GDM1 (cell line): Measurements from ENCODE around the gene ABCF2.

Experiments used
- DNase-seq: peaks from one replicate; lab custom pipeline; 2025; lab: John Stamatoyannopoulos, UW

Gene ABCF2

GRCh38 chr7:151174246-151175046 is 52.6 kb downstream of the ABCF2 start:
- no peak for DNase-seq

- DNase-seq = no peak
Measured at GRCh38 chr7:151173386-151174245, 53.4 kb downstream of the ABCF2 start.

- DNase-seq = peak; percentile 54
Measured at GRCh38 chr7:151172273-151173141, 54.5 kb downstream of the ABCF2 start.

- no peak for DNase-seq
Measured at GRCh38 chr7:151168787-151169162, 58.2 kb downstream of the ABCF2 start.

GRCh38 chr7:151168003-151168786 is 58.8 kb downstream of the ABCF2 start:
- peak; percentile 20 for DNase-seq

- DNase-seq = no peak
Measured at GRCh38 chr7:151167197-151167961, 59.6 kb downstream of the ABCF2 start, which contains the start of gene GBX1. GBX1 (minus strand) TSS chr7:151167694; CDS start chr7:151167548, 146 bp downstream.

- DNase-seq = no peak
Measured at GRCh38 chr7:151166629-151167196, 60.3 kb downstream of the ABCF2 start.
